Stimulated activated CD4-positive, alpha-beta T cell treated with anti-CD3 and anti-CD28 coated beads, Interleukin-15, amount 100 ng/mL, for 48 hours (primary cell): ENCODE data around the gene RAD23B.

Source experiments
- DNase-seq, 2 donors: peaks; one replicate each; pipeline ENCODE4 v3.0.0-alpha.2; 2020; ENCODE audit warnings: low read depth in 2 of 2

Gene RAD23B

GRCh38 chr9:107375001-107375400 is 91.9 kb downstream of the RAD23B start:
- no peak for DNase-seq

GRCh38 chr9:107375651-107376369 is 92.7 kb downstream of the RAD23B start:
- DNase-seq: no peak

GRCh38 chr9:107378006-107378405 is 94.9 kb downstream of the RAD23B start:
- DNase-seq: no peak
